Hematopoietic multipotent progenitor cell treated with erythropoietin and hydrocortisone succinate and interleukin-3 and kit ligand, for 6 days (in vitro differentiated cells): Measurements from ENCODE around the gene NDUFB3.

Source experiments
- DNase-seq: peaks from one replicate; pipeline ENCODE4 v3.0.0-alpha.2; 2015

NDUFB3 gene

DNA sequence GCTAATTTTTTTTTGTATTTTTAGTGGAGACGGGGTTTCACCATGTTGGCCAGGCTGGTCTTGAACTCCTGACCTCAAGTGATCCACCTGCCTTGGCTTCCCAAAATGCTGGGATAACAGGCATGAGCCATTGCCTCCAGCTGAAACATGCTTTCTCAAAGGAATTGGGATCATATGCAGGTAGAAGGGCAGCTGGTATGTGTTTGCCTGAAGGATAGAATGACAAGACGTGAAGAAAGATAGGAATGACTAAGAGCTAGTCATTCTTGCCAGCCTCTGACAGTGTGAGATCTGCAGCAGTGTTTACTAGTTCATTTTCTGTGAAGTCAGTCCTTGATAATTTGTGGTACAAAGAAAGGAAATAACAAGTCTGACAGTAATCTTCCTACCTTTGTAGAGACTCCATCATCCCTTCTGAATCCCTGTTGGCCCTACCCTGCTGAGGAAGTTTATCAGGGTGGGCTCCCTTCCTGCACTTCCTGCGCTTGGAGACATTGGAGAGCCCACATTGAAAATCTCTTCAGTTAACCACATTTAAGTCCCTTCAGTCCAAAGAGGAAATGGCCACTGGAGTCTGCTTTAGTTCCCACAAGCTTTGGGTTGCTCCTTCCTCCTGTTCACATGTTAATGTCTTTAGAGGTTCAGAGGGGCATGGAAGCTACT is 58.9 kb downstream of the NDUFB3 start:
- peak; percentile 72 for DNase-seq

DNA sequence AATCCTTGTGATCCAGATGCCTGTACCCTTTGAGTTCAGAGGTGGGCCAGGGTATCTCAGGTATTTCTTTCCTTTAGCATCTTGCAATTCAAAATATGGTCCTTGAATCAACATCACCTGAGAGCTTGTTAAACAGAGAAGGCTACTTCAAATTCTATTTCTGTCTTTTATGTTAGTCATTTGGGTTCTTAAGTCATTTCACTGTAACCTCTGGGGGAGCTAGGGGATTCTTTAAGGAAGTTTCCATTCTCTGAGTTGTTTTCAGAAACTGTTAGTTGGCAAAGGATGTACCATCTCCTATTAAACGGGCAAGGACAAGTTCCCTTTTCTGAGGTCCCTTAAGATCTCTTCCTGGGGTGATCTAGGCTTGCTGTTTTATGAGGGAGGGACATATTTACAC is 60.7 kb downstream of the NDUFB3 start:
- no peak for DNase-seq
